GM12878 (cell line): ENCODE data around the gene NACC1. TPM values are rescaled to one million over a fixed set of nuclear protein-coding genes. Genes with fewer than 3 reads are reported as not detected.

Source experiments
- ATAC-seq: fragments of 200-7000 bp; cut with Tn5 transposase; 3 replicates; pipeline ENCODE4 v1.9.1; 2020; ENCODE audit warnings: mild to moderate bottlenecking, moderate library complexity
- BruUV-seq: library from RNA; stranded (reverse); fragments of 400-500 nt; replicated peaks from 2 replicates; lab custom pipeline; 2021; lab: Mats Ljungman, UMichigan
- CTCF ChIA-PET: fragments of 300-600 bp; sonication (Branson Sonifier 250); formaldehyde crosslinking; extraction: SDS; loops from one replicate; lab custom pipeline; 2021; ENCODE audit warnings: inconsistent platforms; lab: Yijun Ruan, JAX
- POLR2A ChIA-PET: fragments of 350-600 bp; formaldehyde crosslinking; extraction: SDS; loops from one replicate; lab custom pipeline; 2021; ENCODE audit warnings: inconsistent platforms; lab: Charles Lee
- RAD21 ChIA-PET: fragments of 300-600 bp; sonication (Branson Sonifier 250); formaldehyde crosslinking; loops from one replicate; lab custom pipeline; 2023; ENCODE audit warnings: antibody characterized with exemption; ENCODE audit not compliant: unreplicated experiment; lab: Charles Lee
- SMC1A ChIA-PET: fragments of 300-600 bp; sonication (Branson Sonifier 250); formaldehyde crosslinking; loops from one replicate; lab custom pipeline; 2023; ENCODE audit not compliant: unreplicated experiment, uncharacterized antibody; lab: Charles Lee
- DNase-seq: peaks from one replicate; pipeline ENCODE4 v3.0.0-alpha.2; 2011; ENCODE audit warnings: low read depth, low spot score
- FAIRE-seq: peaks from 3 replicates; lab custom pipeline; 2011; peaks lifted over from hg19 to GRCh38; lab: Jason Lieb, UNC
- H2AFZ ChIP-seq: 2 replicates; pipeline ENCODE4 v1.6.0; 2011; ENCODE audit warnings: low read depth, low read length, control low read depth; ENCODE audit not compliant: control insufficient read depth
- H3K27ac ChIP-seq: 2 replicates; pipeline ENCODE4 v1.5.1; 2011; ENCODE audit warnings: control low read depth; ENCODE audit not compliant: control insufficient read depth, insufficient read depth
- H3K27me3 ChIP-seq, 2 experiments: replicated peaks in 1 of 2; 2 replicates each; pipeline versions ENCODE4 v1.6.0 to v1.6.1; 2011; ENCODE audit warnings: low read length in 1 of 2; ENCODE audit not compliant: control insufficient read depth in 2 of 2, insufficient read depth in 2 of 2
- H3K36me3 ChIP-seq, 2 experiments: 2 replicates each; pipeline ENCODE4 v1.5.1; 2011; ENCODE audit warnings: low read length in 1 of 2; ENCODE audit not compliant: control insufficient read depth in 2 of 2, insufficient read depth in 2 of 2
- H3K4me1 ChIP-seq: 2 replicates; pipeline ENCODE4 v1.6.1; 2011; ENCODE audit warnings: mild to moderate bottlenecking, low read length, moderate library complexity, mixed read lengths; ENCODE audit not compliant: control insufficient read depth, insufficient read depth
- H3K4me2 ChIP-seq: 2 replicates; pipeline ENCODE4 v1.6.0; 2011; ENCODE audit warnings: control low read depth; ENCODE audit not compliant: control insufficient read depth, insufficient read depth
- H3K4me3 ChIP-seq: fragments of 200-600 bp; sonication (generic); 2 replicates; pipeline ENCODE4 v1.5.1; 2016
- H3K79me2 ChIP-seq: 2 replicates; pipeline ENCODE4 v1.6.0; 2011; ENCODE audit warnings: low read length; ENCODE audit not compliant: control insufficient read depth, insufficient read depth
- H3K9ac ChIP-seq: 2 replicates; pipeline ENCODE4 v1.8.0; 2011; ENCODE audit warnings: low read length, control low read depth, mixed read lengths; ENCODE audit not compliant: control insufficient read depth, insufficient read depth
- H3K9me3 ChIP-seq: replicated peaks from 3 replicates; pipeline ENCODE4 v1.5.1; 2011; ENCODE audit warnings: mild to moderate bottlenecking, low read length; ENCODE audit not compliant: control insufficient read depth, insufficient read depth
- H4K20me1 ChIP-seq: 2 replicates; pipeline ENCODE4 v1.6.0; 2011; ENCODE audit not compliant: control insufficient read depth, insufficient read depth
- ATF7 ChIP-seq: fragments of 450-650 bp; IDR thresholded peaks from 2 replicates; pipeline ENCODE4 v1.6.1; 2016; ENCODE audit warnings: low read depth, mild to moderate bottlenecking
- BMI1 ChIP-seq: fragments of 450-650 bp; IDR thresholded peaks from 2 replicates; pipeline ENCODE4 v1.6.1; 2016; ENCODE audit warnings: mild to moderate bottlenecking, moderate library complexity, borderline replicate concordance
- CREB1 ChIP-seq: IDR thresholded peaks from 2 replicates; pipeline ENCODE4 v1.6.1; 2012; ENCODE audit warnings: low read depth, mild to moderate bottlenecking, inconsistent platforms
- CREM ChIP-seq: IDR thresholded peaks from 2 replicates; pipeline ENCODE4 v1.6.1; 2014; ENCODE audit warnings: antibody characterized with exemption, low read depth
- CTCF ChIP-seq, 3 experiments: IDR thresholded peaks in 2 of 3; conservative IDR thresholded peaks in 1 of 3; 2 replicates each; pipeline ENCODE4 v1.5.1; 2011; ENCODE audit warnings: low read depth in 3 of 3, low read length in 3 of 3, mild to moderate bottlenecking in 3 of 3, control low read depth in 2 of 3, moderate library complexity in 2 of 3, inconsistent platforms in 1 of 3, mixed read lengths in 1 of 3; ENCODE audit not compliant: control insufficient read depth in 2 of 3, insufficient read depth in 1 of 3; ENCODE audit errors: extremely low read depth in 1 of 3
- IRF5 ChIP-seq: fragments of 450-650 bp; IDR thresholded peaks from 2 replicates; pipeline ENCODE4 v1.6.1; 2017; ENCODE audit warnings: borderline replicate concordance
- LARP7 ChIP-seq: fragments of 450-650 bp; IDR thresholded peaks from 2 replicates; pipeline ENCODE4 v1.6.1; 2017; ENCODE audit warnings: mild to moderate bottlenecking
- MTA2 ChIP-seq: fragments of 450-650 bp; IDR thresholded peaks from 2 replicates; pipeline ENCODE4 v1.6.1; 2016; ENCODE audit warnings: low read depth, mild to moderate bottlenecking, moderate library complexity
- RAD21 ChIP-seq: IDR thresholded peaks from 2 replicates; pipeline ENCODE4 v1.6.1; 2011; ENCODE audit warnings: mild to moderate bottlenecking, low read depth, low read length, moderate library complexity; ENCODE audit not compliant: insufficient read depth
- RELA ChIP-seq: fragments of 450-650 bp; IDR thresholded peaks from 2 replicates; pipeline ENCODE4 v1.8.0; 2014; ENCODE audit warnings: borderline replicate concordance; ENCODE audit not compliant: partially characterized antibody
- RUNX3 ChIP-seq: IDR thresholded peaks from 2 replicates; pipeline ENCODE4 v1.6.1; 2012; ENCODE audit warnings: low read length, inconsistent platforms
- SMC3 ChIP-seq: IDR thresholded peaks from 2 replicates; pipeline ENCODE4 v1.6.1; 2011; ENCODE audit warnings: low read length, improper control_type of control experiment, borderline replicate concordance
- STAT1 ChIP-seq: fragments of 450-650 bp; conservative IDR thresholded peaks from 2 replicates; pipeline ENCODE4 v1.6.1; 2014; ENCODE audit warnings: antibody characterized with exemption, mild to moderate bottlenecking
- STAT3 ChIP-seq: IDR thresholded peaks from 2 replicates; pipeline ENCODE4 v1.6.1; 2011; ENCODE audit warnings: low read depth, low read length, improper control_type of control experiment
- YY1 ChIP-seq: IDR thresholded peaks from 2 replicates; pipeline ENCODE4 v1.6.1; 2011; ENCODE audit warnings: low read depth, mild to moderate bottlenecking, low read length
- ZBTB40 ChIP-seq: fragments of 450-650 bp; IDR thresholded peaks from 2 replicates; pipeline ENCODE4 v1.6.1; 2016; ENCODE audit warnings: mild to moderate bottlenecking, moderate library complexity, borderline replicate concordance
- WGBS: methylation state at CpG from one replicate; pipeline ENCODE4 v1.1.6; 2016; ENCODE audit warnings: low lambda C conversion rate; ENCODE audit not compliant: insufficient replicate concordance, insufficient coverage; ENCODE audit errors: missing lambda C conversion rate; 5-methylcytosine and 5-hydroxymethylcytosine counted together
- in situ Hi-C: fragments of 300-500 bp; cut with MboI; formaldehyde crosslinking; loops from 9 replicates; pipeline ENCODE4 v1.14.3; 2018; ENCODE audit warnings: mixed read lengths
- intact Hi-C: fragments of 100-400 bp; cut with micrococcal nuclease; formaldehyde crosslinking; loops from one replicate; pipeline ENCODE4 v1.14.2; 2022; ENCODE audit not compliant: unreplicated experiment
- polyA plus RNA-seq, 11 experiments: library from polyadenylated mRNA; depleted of rRNA in 4 of 11; unstranded in 6 of 11; stranded (reverse) in 5 of 11; fragments of >200 nt; fragmentation: Nextera tagmentation in 4 of 11; fragmentation: Illumina TruSeq in 1 of 11; extraction: Ambion mirVana in 4 of 11; extraction: Trizol in 1 of 11; gene quantifications; 1 replicate in 1 of 11; 2 replicates in 10 of 11; pipeline versions ENCODE4 v1.2.1 to v1.2.3, GENCODE V29; 2011 to 2016; ENCODE audit warnings: inconsistent platforms in 2 of 11, missing spikeins in 2 of 11, low read depth in 1 of 11
- total RNA-seq, 4 experiments: library from RNA; depleted of rRNA in 3 of 4; stranded (reverse); fragments of >200 nt in 3 of 4; fragmentation: Illumina TruSeq in 1 of 4; extraction: Trizol in 1 of 4; gene quantifications; 2 replicates each; pipeline versions ENCODE4 v1.2.1 to v1.2.3, GENCODE V29; 2013 to 2021

The NACC1 gene
- total and polyA plus RNA-seq, 10 of the 15 experiments (the other 5 are each of a cell fraction or from before 2014, with no cell fraction given): 0.18 to 120 (median 19.2) TPM

DNA sequence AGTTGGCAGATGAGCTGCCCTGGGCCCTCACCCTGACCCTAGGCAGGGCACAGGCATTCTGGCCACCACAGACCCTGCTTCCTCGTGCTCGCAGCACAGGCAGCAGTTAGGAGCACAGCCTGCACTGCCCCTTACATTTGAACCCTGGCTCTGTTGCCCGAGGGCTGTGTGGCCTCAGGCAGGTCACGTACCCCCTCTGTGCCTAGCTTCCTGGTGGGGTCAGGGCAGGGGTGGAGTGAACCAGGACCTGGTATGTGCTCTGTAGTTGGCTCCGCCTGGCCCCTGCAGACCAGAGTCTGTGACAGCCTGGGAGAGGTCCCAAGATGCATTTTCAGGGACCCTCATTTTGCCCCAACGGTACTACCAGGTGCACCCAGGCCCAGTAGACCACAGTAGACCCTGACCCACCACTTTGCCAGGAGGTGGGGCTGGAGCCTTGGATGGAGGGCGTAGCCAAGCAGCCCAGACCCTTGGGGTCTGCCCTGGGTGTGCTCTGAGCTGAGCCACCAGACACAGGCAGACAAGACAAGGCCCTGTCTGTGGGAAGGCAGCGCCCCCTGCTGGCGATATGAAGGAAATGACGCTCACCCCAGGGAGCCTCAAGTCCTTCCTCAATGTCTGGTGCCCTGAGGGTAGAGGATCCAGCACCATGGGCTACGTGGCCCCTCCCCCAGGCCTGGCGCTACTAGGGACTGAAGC lies 24.5 kb upstream of the NACC1 start:
- Histone ChIP-seq H3K79me2 (no peaks in the 10 kb centered on the region), H3K27ac (no peak overlapping the region), H3K9ac (no peak overlapping the region), H3K4me3 (no peak overlapping the region), H3K27me3 (peaks cover 2 to 7% of the 10 kb centered on the region in 2 experiments; a peak in 3 of 4 replicates), H3K4me1 (peaks cover 17% of the 10 kb centered on the region), H3K9me3 (no peaks in the 10 kb centered on the region), H3K4me2 (no peak overlapping the region; the same call in 1 of the 2 replicates), H2AFZ (no peak overlapping the region), H3K36me3 (no peaks in the 10 kb centered on the region), H4K20me1 (no peaks in the 10 kb centered on the region)
- DNase-seq (no peak), ATAC-seq (peak; percentile 89), FAIRE-seq (peak; percentile 94)
- no TSS peak for BruUV-seq
- ChIA-PET POLR2A (interaction anchor here (0.5 to 1.2 kb wide), 3 partner anchors 32 to 156 kb away, joined by 3 to 4 read pairs (median 4); partner anchors contain the start of gene CALR), CTCF (interaction anchor here (0.6 to 8.0 kb wide), 26 partner anchors 11 to 328 kb away, joined by 3 to 145 read pairs (median 4); partner anchors contain the start of gene GCDH), RAD21 (interaction anchor here (0.6 to 5.3 kb wide), 16 partner anchors 11 to 229 kb away, joined by 3 to 81 read pairs (median 3); partner anchors contain the start of genes IER2 and STX10), SMC1A (interaction anchor here (0.7 to 4.3 kb wide), 5 partner anchors 19 to 128 kb away, joined by 3 to 48 read pairs (median 9); no protein-coding TSS in a partner anchor)
- intact Hi-C loops (loop anchor here (2.0 to 10.0 kb wide), 2 partner anchors 59 to 115 kb away; no protein-coding TSS in a partner anchor), in situ Hi-C loops (loop anchor here (5.0 to 10.0 kb wide), 2 partner anchors 116 to 209 kb away; partner anchors contain the start of genes DNASE2 and KLF1)
- TF ChIP-seq BMI1 (no peak), CTCF (IDR thresholded peaks at IDR 0.05 in 2 of 3, conservative IDR thresholded peaks at IDR 0.05 in 1 of 3; ENCODE audit: control insufficient read depth in 2 of 3, extremely low read depth in 1 of 3, insufficient read depth in 1 of 3, low read depth in 3 of 3, low read length in 3 of 3) (peak; percentile 89 to 95 (median 92)), RELA (peak; percentile 30), MTA2 (no peak), LARP7 (0 out of 2 replicates have a peak, but pooled peaks have one; percentile 20), CREM (peak; percentile 83), CREB1 (peak; percentile 73; the same call in 1 of the 2 replicates), ATF7 (peak; percentile 27; the same call in 1 of the 2 replicates), STAT3 (no peak), STAT1 (0 out of 2 replicates have a peak, but pooled peaks have one; percentile 71), RUNX3 (peak; percentile 29), SMC3 (peak; percentile 88), YY1 (peak; percentile 62), ZBTB40 (no peak), IRF5 (no peak), RAD21 (peak; percentile 95)
- WGBS: 26% methylated on average over 12 of the region's 12 CpGs
